GM19468 (cell line): ENCODE measurements around the gene KCNJ15.
"Not testable (repeated sequence)": the region's sequence is repeated elsewhere in the genome, so short reads cannot be mapped to it uniquely, and the experiment has no call there.

Experiments
- ATAC-seq: cut with Tn5 transposase; IDR thresholded peaks from one replicate; pipeline ENCODE4 v1.9.1; 2021; ENCODE audit warnings: mild to moderate bottlenecking, moderate library complexity, moderate number of reproducible peaks; ENCODE audit not compliant: unreplicated experiment; ENCODE audit errors: extremely low read depth

The KCNJ15 gene

GRCh38 chr21:38256599-38257302 is at the start of gene KCNJ15:
Gene KCNJ15, plus strand, starts transcription at chr21:38256991. Its CDS starts 42,271 bp downstream, at chr21:38299262.
- ATAC-seq: no peak

GRCh38 chr21:38208118-38208517 is 48.7 kb upstream of the KCNJ15 start:
- no peak for ATAC-seq

GRCh38 chr21:38211321-38211720 is 45.5 kb upstream of the KCNJ15 start:
- no peak for ATAC-seq

GRCh38 chr21:38212706-38213105 is 44.1 kb upstream of the KCNJ15 start:
- ATAC-seq: no peak

GRCh38 chr21:38219049-38219628 is 37.7 kb upstream of the KCNJ15 start:
- ATAC-seq: peak; percentile 61

GRCh38 chr21:38220270-38220737 is 36.5 kb upstream of the KCNJ15 start:
- no peak for ATAC-seq

- peak; percentile 29 for ATAC-seq
Observed at GRCh38 chr21:38221594-38221993, 35.2 kb upstream of the KCNJ15 start.

- ATAC-seq: no peak
Observed at GRCh38 chr21:38223893-38224540, 32.8 kb upstream of the KCNJ15 start.

GRCh38 chr21:38227401-38227800 is 29.4 kb upstream of the KCNJ15 start:
- no peak for ATAC-seq

- ATAC-seq: no peak
Observed at GRCh38 chr21:38228115-38228514, 28.7 kb upstream of the KCNJ15 start.

GRCh38 chr21:38228537-38228936 is 28.3 kb upstream of the KCNJ15 start:
- ATAC-seq: no peak

GRCh38 chr21:38229260-38229877 is 27.4 kb upstream of the KCNJ15 start:
- ATAC-seq: no peak

GRCh38 chr21:38234395-38235142 is 22.2 kb upstream of the KCNJ15 start:
- ATAC-seq: no peak

GRCh38 chr21:38235251-38235650 is 21.5 kb upstream of the KCNJ15 start:
- not testable (repeated sequence) for ATAC-seq

GRCh38 chr21:38236232-38236631 is 20.6 kb upstream of the KCNJ15 start:
- ATAC-seq: no peak

GRCh38 chr21:38239672-38240071 is 17.1 kb upstream of the KCNJ15 start:
- ATAC-seq: no peak

- no peak for ATAC-seq
Observed at GRCh38 chr21:38240129-38240528, 16.7 kb upstream of the KCNJ15 start.

GRCh38 chr21:38241029-38241740 is 15.6 kb upstream of the KCNJ15 start:
- no peak for ATAC-seq

GRCh38 chr21:38242061-38242460 is 14.7 kb upstream of the KCNJ15 start:
- no peak for ATAC-seq
